K562 (cell line): ENCODE results near the gene RING1. TPM values are rescaled to one million over a fixed set of nuclear protein-coding genes. Genes with fewer than 3 reads are reported as not detected.
A peak's percentile ranks its signal among the peaks of the same experiment; 100 is the strongest.

ENCODE experiments used
- BRD9 ChIP-seq: fragments of 450-650 bp; IDR thresholded peaks from 2 replicates; pipeline ENCODE4 v1.6.1; 2018; ENCODE audit warnings: low read depth; ENCODE audit not compliant: partially characterized antibody
- ETV6 ChIP-seq, 3 experiments: fragments of 150-350 bp in 1 of 3; sonication (generic) in 1 of 3; formaldehyde crosslinking in 1 of 3; IDR thresholded peaks; 2 replicates each; pipeline versions ENCODE4 v1.6.1 to v1.8.0; 2014 to 2022; ENCODE audit warnings: borderline replicate concordance in 2 of 3, low read depth in 2 of 3, antibody characterized with exemption in 1 of 3, low read length in 1 of 3, mild to moderate bottlenecking in 1 of 3, missing genetic modification reagents in 1 of 3
- HNRNPUL1 ChIP-seq: fragments of 200-400 bp; formaldehyde crosslinking; IDR thresholded peaks from 2 replicates; pipeline ENCODE4 v1.6.1; 2017; ENCODE audit warnings: low read length
- ILF3 ChIP-seq: fragments of 450-650 bp; IDR thresholded peaks from 2 replicates; pipeline ENCODE4 v1.6.1; 2018; ENCODE audit warnings: antibody characterized with exemption, mild to moderate bottlenecking, moderate library complexity, borderline replicate concordance
- KLF1 ChIP-seq: fragments of 450-650 bp; IDR thresholded peaks from 2 replicates; pipeline ENCODE4 v1.6.1; 2016; ENCODE audit warnings: missing genetic modification characterization, missing compliant biosample characterization
- MCM7 ChIP-seq, 2 experiments: fragments of 450-650 bp; IDR thresholded peaks; 2 replicates each; pipeline ENCODE4 v1.6.1; 2016 to 2018
- MTA2 ChIP-seq: fragments of 450-650 bp; IDR thresholded peaks from 2 replicates; pipeline ENCODE4 v1.6.1; 2016; ENCODE audit warnings: low read depth
- NUFIP1 ChIP-seq: fragments of 450-650 bp; IDR thresholded peaks from 2 replicates; pipeline ENCODE4 v1.6.1; 2018; ENCODE audit not compliant: partially characterized antibody
- POLR2B ChIP-seq: fragments of 450-650 bp; IDR thresholded peaks from 2 replicates; pipeline ENCODE4 v1.6.1; 2018; ENCODE audit warnings: low read depth; ENCODE audit not compliant: partially characterized antibody
- RBM15 ChIP-seq: fragments of 200-400 bp; formaldehyde crosslinking; IDR thresholded peaks from 2 replicates; pipeline ENCODE4 v1.6.1; 2018; ENCODE audit warnings: mild to moderate bottlenecking, low read length, moderate library complexity; ENCODE audit not compliant: insufficient read depth
- RBM22 ChIP-seq: fragments of 200-400 bp; formaldehyde crosslinking; IDR thresholded peaks from 2 replicates; pipeline ENCODE4 v1.6.1; 2018; ENCODE audit warnings: low read length, low read depth; ENCODE audit not compliant: poor library complexity, severe bottlenecking
- RCOR1 ChIP-seq, 2 experiments: IDR thresholded peaks; 2 replicates each; pipeline ENCODE4 v1.6.1; 2012; ENCODE audit warnings: low read depth in 2 of 2, low read length in 2 of 2, borderline replicate concordance in 1 of 2, improper control_type of control experiment in 1 of 2
- SP1 ChIP-seq: sonication (generic); formaldehyde crosslinking; IDR thresholded peaks from 2 replicates; pipeline ENCODE4 v1.8.1; 2022; ENCODE audit warnings: mild to moderate bottlenecking, missing genetic modification reagents
- SP2 ChIP-seq: IDR thresholded peaks from 2 replicates; pipeline ENCODE4 v1.6.1; 2011; ENCODE audit warnings: mild to moderate bottlenecking, low read depth, low read length, moderate library complexity; ENCODE audit not compliant: poor library complexity, severe bottlenecking; ENCODE audit errors: extremely low read depth
- U2AF2 ChIP-seq: fragments of 200-400 bp; formaldehyde crosslinking; optimal IDR thresholded peaks from 2 replicates; pipeline ENCODE3; 2017; ENCODE audit warnings: low read depth, mild to moderate bottlenecking, low read length
- ZNF146 ChIP-seq: IDR thresholded peaks from one replicate; pipeline ENCODE4 v1.6.1; 2018; ENCODE audit warnings: missing compliant biosample characterization; ENCODE audit not compliant: unreplicated experiment
- ZNF354B ChIP-seq: fragments of 250-450 bp; sonication (Bioruptor Pico); IDR thresholded peaks from 2 replicates; pipeline ENCODE4 v1.4.0; 2020
- ZNF696 ChIP-seq: fragments of 250-450 bp; sonication (Bioruptor Pico); conservative IDR thresholded peaks from 2 replicates; pipeline ENCODE4 v1.4.0; 2020; ENCODE audit warnings: mild to moderate bottlenecking, moderate library complexity
- ZNF780A ChIP-seq: fragments of 250-450 bp; sonication (Bioruptor Pico); IDR thresholded peaks from 2 replicates; pipeline ENCODE4 v1.5.0; 2021; ENCODE audit warnings: mild to moderate bottlenecking
- ZNF785 ChIP-seq: fragments of 250-450 bp; sonication (Bioruptor Pico); IDR thresholded peaks from 2 replicates; pipeline ENCODE4 v1.4.0; 2020; ENCODE audit warnings: mild to moderate bottlenecking
- polyA plus RNA-seq, 8 experiments: library from polyadenylated mRNA; depleted of rRNA in 4 of 8; stranded (reverse) in 5 of 8; unstranded in 3 of 8; fragments of >200 nt; fragmentation: Nextera tagmentation in 2 of 8; fragmentation: Illumina TruSeq in 1 of 8; extraction: Ambion mirVana in 2 of 8; extraction: Trizol in 1 of 8; gene quantifications; 2 replicates each; pipeline versions ENCODE4 v1.2.1 to v1.2.3, GENCODE V29; 2011 to 2014; ENCODE audit warnings: inconsistent platforms in 1 of 8, missing spikeins in 1 of 8
- total RNA-seq, 7 experiments: library from RNA; depleted of rRNA in 6 of 7; stranded (reverse); fragments of >200 nt in 6 of 7; fragmentation: Illumina TruSeq in 2 of 7; extraction: Trizol in 2 of 7; gene quantifications; 2 replicates each; pipeline versions ENCODE4 v1.2.1 to v1.2.3, GENCODE V29; 2011 to 2021; ENCODE audit warnings: low replicate concordance in 1 of 7
- TF ChIP-seq, protein P1 (sequence below): fragments of 250-450 bp; sonication (Bioruptor Pico); IDR thresholded peaks from 2 replicates; pipeline ENCODE4 v1.8.0; 2021; ENCODE audit warnings: moderate library complexity, mild to moderate bottlenecking, inconsistent platforms
- TF ChIP-seq, protein P2 (sequence below): fragments of 450-650 bp; formaldehyde crosslinking; IDR thresholded peaks from 2 replicates; pipeline ENCODE4 v1.4.0; 2022; ENCODE audit warnings: mild to moderate bottlenecking, moderate library complexity

The RING1 gene
- total and polyA plus RNA-seq, 9 of the 15 experiments (the other 6 are each of a cell fraction or from before 2014, with no cell fraction given): 4.2 to 59.1 (median 36.9) TPM

DNA sequence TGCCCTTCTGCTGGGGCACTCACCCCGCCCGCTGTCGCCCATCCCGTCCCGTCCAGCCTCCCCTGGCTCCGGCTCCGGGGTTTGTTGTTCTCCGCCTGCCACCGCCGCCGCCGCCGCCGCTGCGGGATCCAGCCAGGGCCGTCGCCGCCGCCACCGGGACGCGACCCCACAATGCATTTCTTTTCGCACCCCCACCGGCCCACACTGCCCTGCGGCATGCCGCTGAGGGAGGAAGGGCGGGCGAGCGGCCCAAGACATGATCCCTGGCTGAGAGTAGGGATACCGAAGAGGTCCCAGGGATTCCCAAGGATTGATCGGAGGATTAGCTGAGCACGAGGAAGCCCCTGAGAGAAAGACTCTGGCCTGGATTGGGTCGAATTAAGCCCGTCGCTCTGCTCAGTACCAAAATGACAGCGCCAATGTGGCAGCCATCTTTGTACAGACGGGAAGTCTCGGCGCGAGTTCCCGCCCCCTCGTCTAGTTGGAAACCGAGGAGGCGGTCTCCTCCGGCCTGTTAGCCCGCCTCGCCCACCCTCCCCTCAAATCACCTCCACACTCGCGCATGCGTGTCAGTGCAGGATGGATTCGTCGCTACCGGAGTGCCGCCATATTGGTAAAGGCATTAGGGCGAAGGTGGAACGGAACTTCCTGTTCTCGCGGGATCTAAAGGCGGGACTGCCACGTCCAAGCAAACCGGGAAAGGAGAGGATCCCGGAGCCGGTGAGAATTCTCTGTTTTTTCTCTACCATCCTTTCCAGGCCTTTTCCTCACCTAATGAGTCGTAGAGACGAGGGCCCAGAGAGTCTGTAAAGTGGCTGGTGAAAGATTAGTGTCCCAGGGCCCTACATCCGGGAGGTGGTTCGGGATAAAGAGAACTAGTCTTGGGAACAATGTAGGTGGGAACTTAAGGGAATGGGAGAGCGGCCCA lies 7.8 kb upstream of the RING1 start, which contains the start of the genes RXRB and SLC39A7 (continued):
- TF ChIP-seq, protein P1, sequence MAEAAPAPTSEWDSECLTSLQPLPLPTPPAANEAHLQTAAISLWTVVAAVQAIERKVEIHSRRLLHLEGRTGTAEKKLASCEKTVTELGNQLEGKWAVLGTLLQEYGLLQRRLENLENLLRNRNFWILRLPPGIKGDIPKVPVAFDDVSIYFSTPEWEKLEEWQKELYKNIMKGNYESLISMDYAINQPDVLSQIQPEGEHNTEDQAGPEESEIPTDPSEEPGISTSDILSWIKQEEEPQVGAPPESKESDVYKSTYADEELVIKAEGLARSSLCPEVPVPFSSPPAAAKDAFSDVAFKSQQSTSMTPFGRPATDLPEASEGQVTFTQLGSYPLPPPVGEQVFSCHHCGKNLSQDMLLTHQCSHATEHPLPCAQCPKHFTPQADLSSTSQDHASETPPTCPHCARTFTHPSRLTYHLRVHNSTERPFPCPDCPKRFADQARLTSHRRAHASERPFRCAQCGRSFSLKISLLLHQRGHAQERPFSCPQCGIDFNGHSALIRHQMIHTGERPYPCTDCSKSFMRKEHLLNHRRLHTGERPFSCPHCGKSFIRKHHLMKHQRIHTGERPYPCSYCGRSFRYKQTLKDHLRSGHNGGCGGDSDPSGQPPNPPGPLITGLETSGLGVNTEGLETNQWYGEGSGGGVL (CRISPR knock-in tag): no peak
- peak; percentile 72 for TF ChIP-seq RBM22
- peak in 1 of 2 experiments; percentile 60; a peak in 2 of 4 replicates for TF ChIP-seq RCOR1 (IDR thresholded peaks at IDR 0.05; ENCODE audit: borderline replicate concordance in 1 of 2, low read depth in 2 of 2, low read length in 2 of 2)
- TF ChIP-seq ILF3: no peak; the same call in 1 of the 2 replicates
- TF ChIP-seq NUFIP1: no peak
- peak; percentile 89 for TF ChIP-seq SP1 (CRISPR knock-in tag)
- TF ChIP-seq MTA2: no peak
- TF ChIP-seq, protein P2, sequence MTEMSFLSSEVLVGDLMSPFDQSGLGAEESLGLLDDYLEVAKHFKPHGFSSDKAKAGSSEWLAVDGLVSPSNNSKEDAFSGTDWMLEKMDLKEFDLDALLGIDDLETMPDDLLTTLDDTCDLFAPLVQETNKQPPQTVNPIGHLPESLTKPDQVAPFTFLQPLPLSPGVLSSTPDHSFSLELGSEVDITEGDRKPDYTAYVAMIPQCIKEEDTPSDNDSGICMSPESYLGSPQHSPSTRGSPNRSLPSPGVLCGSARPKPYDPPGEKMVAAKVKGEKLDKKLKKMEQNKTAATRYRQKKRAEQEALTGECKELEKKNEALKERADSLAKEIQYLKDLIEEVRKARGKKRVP: 0 out of 2 replicates have a peak, but pooled peaks have one; percentile 9
- TF ChIP-seq ETV6 (IDR thresholded peaks at IDR 0.05; ENCODE audit: borderline replicate concordance in 1 of 2, low read depth in 2 of 2, low read length in 1 of 2): no peak
- no peak for TF ChIP-seq ETV6 (CRISPR knock-in tag; IDR thresholded peaks at IDR 0.05; ENCODE audit: borderline replicate concordance)
- no peak for TF ChIP-seq SP2
- TF ChIP-seq ZNF780A: no peak
- TF ChIP-seq HNRNPUL1: no peak
- TF ChIP-seq ZNF696 (CRISPR knock-in tag): 0 out of 2 replicates have a peak, but pooled peaks have one; percentile 58
- TF ChIP-seq BRD9: peak; percentile 83
- no peak for TF ChIP-seq ZNF146
- no peak for TF ChIP-seq U2AF2
- no peak for TF ChIP-seq ZNF354B
- no peak for TF ChIP-seq RBM15
- peak; percentile 62 for TF ChIP-seq KLF1
- no peak for TF ChIP-seq MCM7 (IDR thresholded peaks at IDR 0.05)
- TF ChIP-seq POLR2B: peak; percentile 96
- TF ChIP-seq ZNF785 (CRISPR knock-in tag): no peak
